Neural cell (in vitro differentiated cells): Measurements from ENCODE around the gene ME3. TPM values are rescaled to one million over a fixed set of nuclear protein-coding genes. Genes with fewer than 3 reads are reported as not detected.

ENCODE experiments used
- H2AFZ ChIP-seq: fragments of 200-600, 300-800 bp; sonication (generic), shearing (Covaris generic); 2 replicates; pipeline ENCODE4 v1.6.0; 2014; ENCODE audit warnings: low read depth, mild to moderate bottlenecking, antibody characterized with exemption, low read length, moderate library complexity
- H3F3A ChIP-seq: fragments of 200-600 bp; shearing (Covaris generic); 2 replicates; pipeline ENCODE4 v1.6.1; 2016; ENCODE audit warnings: mild to moderate bottlenecking, moderate library complexity, mixed read lengths, antibody characterized with exemption, low read length; ENCODE audit not compliant: insufficient read depth, poor library complexity, severe bottlenecking
- H3K27ac ChIP-seq: fragments of 200-600, 300-800 bp; sonication (generic), shearing (Covaris generic); 2 replicates; pipeline ENCODE4 v1.5.1; 2014; ENCODE audit warnings: mild to moderate bottlenecking, low read length, moderate library complexity
- H3K27me3 ChIP-seq: fragments of 300-800, 200-600 bp; sonication (generic), shearing (Covaris generic); 2 replicates; pipeline ENCODE4 v1.6.0; 2014; ENCODE audit warnings: mild to moderate bottlenecking, low read depth, low read length, moderate library complexity; ENCODE audit not compliant: insufficient read depth
- H3K36me3 ChIP-seq: fragments of 300-800, 200-600 bp; sonication (generic), shearing (Covaris generic); 2 replicates; pipeline ENCODE4 v1.5.1; 2014; ENCODE audit warnings: mild to moderate bottlenecking, antibody characterized with exemption, low read length, moderate library complexity; ENCODE audit not compliant: insufficient read depth
- H3K4me2 ChIP-seq: fragments of 300-800, 200-600 bp; sonication (generic), shearing (Covaris generic); 2 replicates; pipeline ENCODE4 v1.6.0; 2014; ENCODE audit warnings: mild to moderate bottlenecking, low read length
- H3K4me3 ChIP-seq: fragments of 300-800, 200-600 bp; sonication (generic), shearing (Covaris generic); 2 replicates; pipeline ENCODE4 v1.5.1; 2014; ENCODE audit warnings: mild to moderate bottlenecking, low read length, moderate library complexity
- H3K79me2 ChIP-seq: fragments of 200-600 bp; shearing (Covaris generic); replicated peaks from 2 replicates; pipeline ENCODE4 v1.6.0; 2014; ENCODE audit warnings: mild to moderate bottlenecking, low read length, moderate library complexity; ENCODE audit not compliant: insufficient read depth
- H3K9ac ChIP-seq: fragments of 300-800, 200-600 bp; sonication (generic), shearing (Covaris generic); 2 replicates; pipeline ENCODE4 v1.6.1; 2016; ENCODE audit warnings: mild to moderate bottlenecking, low read length, mixed read lengths
- H3K9me2 ChIP-seq: fragments of 200-600 bp; shearing (Covaris generic); 2 replicates; pipeline ENCODE4 v1.6.1; 2016; ENCODE audit warnings: mild to moderate bottlenecking, low read length, mixed read lengths; ENCODE audit not compliant: insufficient read depth
- H3K9me3 ChIP-seq: fragments of 200-600, 300-800 bp; sonication (generic), shearing (Covaris generic); 2 replicates; pipeline ENCODE4 v1.6.1; 2016; ENCODE audit warnings: mild to moderate bottlenecking, mixed run types, low read length, moderate library complexity, mixed read lengths
- H4K20me1 ChIP-seq: fragments of 200-600 bp; shearing (Covaris generic); 2 replicates; pipeline ENCODE4 v1.6.1; 2016; ENCODE audit warnings: mild to moderate bottlenecking, mixed run types; ENCODE audit not compliant: insufficient read depth
- CTCF ChIP-seq: fragments of 450-650 bp; IDR thresholded peaks from 2 replicates; pipeline ENCODE4 v1.5.1; 2014; ENCODE audit warnings: antibody characterized with exemption, mild to moderate bottlenecking, moderate library complexity; ENCODE audit not compliant: poor library complexity, severe bottlenecking
- EP300 ChIP-seq: fragments of 450-650 bp; conservative IDR thresholded peaks from 2 replicates; pipeline ENCODE4 v1.6.1; 2014; ENCODE audit warnings: antibody characterized with exemption, mild to moderate bottlenecking, moderate library complexity; ENCODE audit not compliant: poor library complexity, severe bottlenecking
- EZH2 ChIP-seq: fragments of 200-600, 300-800 bp; shearing (Covaris generic), sonication (generic); IDR thresholded peaks from 2 replicates; pipeline ENCODE4 v1.6.1; 2014; ENCODE audit warnings: antibody characterized with exemption, low read length, borderline replicate concordance, mild to moderate bottlenecking; ENCODE audit not compliant: insufficient read depth, poor library complexity, severe bottlenecking
- MXI1 ChIP-seq: fragments of 450-650 bp; conservative IDR thresholded peaks from 2 replicates; pipeline ENCODE4 v1.6.1; 2014; ENCODE audit warnings: antibody characterized with exemption, mild to moderate bottlenecking; ENCODE audit not compliant: poor library complexity, severe bottlenecking
- POLR2AphosphoS5 ChIP-seq: IDR thresholded peaks from 2 replicates; pipeline ENCODE4 v1.6.1; 2012
- RAD21 ChIP-seq: fragments of 450-650 bp; conservative IDR thresholded peaks from 2 replicates; pipeline ENCODE4 v1.6.1; 2014; ENCODE audit warnings: antibody characterized with exemption, mild to moderate bottlenecking, moderate library complexity
- REST ChIP-seq: IDR thresholded peaks from 2 replicates; pipeline ENCODE4 v1.6.1; 2012; ENCODE audit warnings: borderline replicate concordance
- SMC3 ChIP-seq: fragments of 450-650 bp; conservative IDR thresholded peaks from 2 replicates; pipeline ENCODE4 v1.6.1; 2014; ENCODE audit warnings: antibody characterized with exemption, mild to moderate bottlenecking, moderate library complexity; ENCODE audit not compliant: poor library complexity
- TAF1 ChIP-seq: IDR thresholded peaks from 2 replicates; pipeline ENCODE4 v1.6.1; 2012; ENCODE audit warnings: low read depth
- polyA plus RNA-seq: library from polyadenylated mRNA; depleted of rRNA; stranded (reverse); fragments of >200 nt; gene quantifications from 2 replicates; pipeline ENCODE4 v1.2.3, GENCODE V29; 2014

ME3 gene
- polyA plus RNA-seq, 1 donor from 2014 or later = 2.1 TPM

GRCh38 chr11:86671531-86672006 is 847 bp downstream of the ME3 start:
- Histone ChIP-seq H3K4me3 (peak overlapping the region; percentile 52), H3K27ac (no peak overlapping the region), H4K20me1 (no peaks in the 10 kb centered on the region), H3K9me3 (no peaks in the 10 kb centered on the region), H3K36me3 (no peaks in the 10 kb centered on the region), H3K4me2 (no peak overlapping the region), H3K9ac (peak overlapping the region; percentile 36), H3K27me3 (no peaks in the 10 kb centered on the region), H3K9me2 (no peaks in the 10 kb centered on the region), H3K79me2 (no peaks in the 10 kb centered on the region), H3F3A (no peaks in the 10 kb centered on the region), H2AFZ (no peak overlapping the region)
- TF ChIP-seq EZH2 (no peak), EP300 (no peak), SMC3 (no peak), POLR2AphosphoS5 (no peak), REST (no peak), RAD21 (no peak), CTCF (no peak)

GRCh38 chr11:86670911-86671310 is 1.5 kb downstream of the ME3 start:
- H3K27me3 ChIP-seq = no peaks in the 10 kb centered on the region
- H3K36me3 ChIP-seq = no peaks in the 10 kb centered on the region
- no peak overlapping the region for H3K4me3 ChIP-seq
- no peak overlapping the region for H3K4me2 ChIP-seq
- no peaks in the 10 kb centered on the region for H3K9me2 ChIP-seq
- no peak overlapping the region for H3K9ac ChIP-seq
- no peaks in the 10 kb centered on the region for H4K20me1 ChIP-seq
- no peak overlapping the region for H2AFZ ChIP-seq
- no peaks in the 10 kb centered on the region for H3K9me3 ChIP-seq
- no peak for TF ChIP-seq MXI1
- no peak for TF ChIP-seq REST
- no peak for TF ChIP-seq EP300
- TF ChIP-seq EZH2 = no peak
- TF ChIP-seq SMC3 = no peak
- no peak for TF ChIP-seq RAD21
- no peak for TF ChIP-seq CTCF
- no peak for TF ChIP-seq TAF1
- TF ChIP-seq POLR2AphosphoS5 = no peak
- H3K79me2 ChIP-seq = no peaks in the 10 kb centered on the region
- H3F3A ChIP-seq = no peaks in the 10 kb centered on the region
- H3K27ac ChIP-seq = no peak overlapping the region
